ENCODE measurements around the gene NUDT14. TPM values are rescaled to one million over a fixed set of nuclear protein-coding genes. Genes with fewer than 3 reads are reported as not detected.

Gene NUDT14
- total and polyA plus RNA-seq, 2 of the 4 experiments (the other 2 are of a cell fraction) = 5.6 to 9.3 TPM

DNA sequence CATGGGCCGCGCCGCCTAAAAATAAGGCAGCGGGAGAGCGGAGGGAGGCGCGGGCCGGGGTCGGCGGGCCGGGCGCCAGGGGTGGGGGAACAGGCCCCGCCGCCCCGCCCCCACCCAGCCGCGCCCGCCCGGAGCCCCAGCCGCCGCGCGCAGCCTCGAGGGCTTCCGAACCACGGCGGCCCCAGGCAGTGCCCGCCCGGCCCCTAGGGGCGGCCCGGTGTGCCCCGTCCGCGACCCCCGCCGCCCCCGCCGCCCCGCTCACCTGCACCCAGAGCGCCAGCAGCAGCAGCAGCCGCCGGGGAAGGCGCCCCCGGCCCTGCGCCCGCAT, 13.1 kb downstream of the NUDT14 start:
- Histone ChIP-seq H4K5ac (ENCODE audit: low read depth, low read length) (no peak overlapping the region), H2BK20ac (ENCODE audit: low read depth, low read length) (no peak overlapping the region), H3K27ac (ENCODE audit: insufficient read depth, low read length) (no peak overlapping the region), H2BK5ac (ENCODE audit: low read depth, low read length, poor library complexity, severe bottlenecking) (no peak overlapping the region), H3K23ac (ENCODE audit: low read depth, low read length) (no peak overlapping the region), H3K56ac (ENCODE audit: extremely low read depth, insufficient read depth, low read length) (no peak overlapping the region), H4K91ac (ENCODE audit: insufficient read depth, low read depth, low read length) (no peak overlapping the region), H4K20me1 (ENCODE audit: insufficient read depth, low read length) (no peaks in the 10 kb centered on the region), H2BK15ac (ENCODE audit: low read depth, low read length) (no peak overlapping the region), H3K18ac (ENCODE audit: low read depth, low read length) (no peak overlapping the region), H2AFZ (replicated peaks; ENCODE audit: low read length, poor library complexity) (peak overlapping the region; percentile 63), H3K9me1 (ENCODE audit: insufficient read depth, low read length) (no peaks in the 10 kb centered on the region), H3K9ac (ENCODE audit: low read depth, low read length) (no peak overlapping the region), H2AK5ac (ENCODE audit: low read depth, low read length) (no peak overlapping the region), H3K4me1 (ENCODE audit: control insufficient read depth, insufficient read depth, low read length) (peaks cover 3% of the 10 kb centered on the region; the same call in 1 of the 2 replicates), H3K9me3 (ENCODE audit: control insufficient read depth, insufficient read depth, low read length) (no peaks in the 10 kb centered on the region), H3K4ac (ENCODE audit: low read depth, low read length) (no peak overlapping the region), H3K27me3 (ENCODE audit: control insufficient read depth, insufficient read depth, low read length) (peaks cover 52% of the 10 kb centered on the region), H2BK120ac (ENCODE audit: low read depth, low read length) (no peak overlapping the region), H3K36me3 (ENCODE audit: control insufficient read depth, insufficient read depth, low read length) (no peaks in the 10 kb centered on the region), H3K14ac (replicated peaks; ENCODE audit: low read depth, low read length) (no peak overlapping the region), H3K4me3 (ENCODE audit: insufficient read depth, low read depth, low read length) (0 out of 2 replicates have a peak overlapping the region, but pooled peaks have one; percentile 4), H2AK9ac (replicated peaks; ENCODE audit: low read depth, low read length, poor library complexity) (peak overlapping the region; percentile 72), H3K4me2 (ENCODE audit: low read depth, low read length) (no peak overlapping the region), H3K79me1 (ENCODE audit: low read depth in 1 of 2, low read length in 2 of 2) (no peaks in the 10 kb centered on the region), H4K8ac (ENCODE audit: low read depth in 2 of 2, low read length in 2 of 2) (no peak overlapping the region)
- dilution Hi-C loops (cut with HindIII; ENCODE audit: low sequenced_read_pairs, unreplicated experiment) = no loop called here
- TF ChIP-seq, protein P1, sequence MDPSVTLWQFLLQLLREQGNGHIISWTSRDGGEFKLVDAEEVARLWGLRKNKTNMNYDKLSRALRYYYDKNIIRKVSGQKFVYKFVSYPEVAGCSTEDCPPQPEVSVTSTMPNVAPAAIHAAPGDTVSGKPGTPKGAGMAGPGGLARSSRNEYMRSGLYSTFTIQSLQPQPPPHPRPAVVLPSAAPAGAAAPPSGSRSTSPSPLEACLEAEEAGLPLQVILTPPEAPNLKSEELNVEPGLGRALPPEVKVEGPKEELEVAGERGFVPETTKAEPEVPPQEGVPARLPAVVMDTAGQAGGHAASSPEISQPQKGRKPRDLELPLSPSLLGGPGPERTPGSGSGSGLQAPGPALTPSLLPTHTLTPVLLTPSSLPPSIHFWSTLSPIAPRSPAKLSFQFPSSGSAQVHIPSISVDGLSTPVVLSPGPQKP (IDR thresholded peaks at IDR 0.05; ENCODE audit: borderline replicate concordance, low read depth, low read length) = no peak
- TF ChIP-seq POLR2A (IDR thresholded peaks at IDR 0.05; ENCODE audit: low read depth, low read length) = no peak
- TF ChIP-seq, protein P2, sequence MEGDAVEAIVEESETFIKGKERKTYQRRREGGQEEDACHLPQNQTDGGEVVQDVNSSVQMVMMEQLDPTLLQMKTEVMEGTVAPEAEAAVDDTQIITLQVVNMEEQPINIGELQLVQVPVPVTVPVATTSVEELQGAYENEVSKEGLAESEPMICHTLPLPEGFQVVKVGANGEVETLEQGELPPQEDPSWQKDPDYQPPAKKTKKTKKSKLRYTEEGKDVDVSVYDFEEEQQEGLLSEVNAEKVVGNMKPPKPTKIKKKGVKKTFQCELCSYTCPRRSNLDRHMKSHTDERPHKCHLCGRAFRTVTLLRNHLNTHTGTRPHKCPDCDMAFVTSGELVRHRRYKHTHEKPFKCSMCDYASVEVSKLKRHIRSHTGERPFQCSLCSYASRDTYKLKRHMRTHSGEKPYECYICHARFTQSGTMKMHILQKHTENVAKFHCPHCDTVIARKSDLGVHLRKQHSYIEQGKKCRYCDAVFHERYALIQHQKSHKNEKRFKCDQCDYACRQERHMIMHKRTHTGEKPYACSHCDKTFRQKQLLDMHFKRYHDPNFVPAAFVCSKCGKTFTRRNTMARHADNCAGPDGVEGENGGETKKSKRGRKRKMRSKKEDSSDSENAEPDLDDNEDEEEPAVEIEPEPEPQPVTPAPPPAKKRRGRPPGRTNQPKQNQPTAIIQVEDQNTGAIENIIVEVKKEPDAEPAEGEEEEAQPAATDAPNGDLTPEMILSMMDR (conservative IDR thresholded peaks at IDR 0.05; ENCODE audit: low read depth, low read length) = no peak
- no peak for TF ChIP-seq MAFK (IDR thresholded peaks at IDR 0.05; ENCODE audit: low read depth, low read length)
- no peak for TF ChIP-seq NFE2L2 (IDR thresholded peaks at IDR 0.05; ENCODE audit: low read depth, low read length)
- TF ChIP-seq BHLHE40 (IDR thresholded peaks at IDR 0.05; ENCODE audit: low read depth, low read length) = no peak
- no peak for TF ChIP-seq CHD1 (IDR thresholded peaks at IDR 0.05; ENCODE audit: low read depth, low read length)
- TF ChIP-seq RFX5 (IDR thresholded peaks at IDR 0.05; ENCODE audit: low read depth, low read length) = no peak
- no peak for TF ChIP-seq CEBPB (IDR thresholded peaks at IDR 0.05; ENCODE audit: low read depth, low read length)
- TF ChIP-seq, protein P3, sequence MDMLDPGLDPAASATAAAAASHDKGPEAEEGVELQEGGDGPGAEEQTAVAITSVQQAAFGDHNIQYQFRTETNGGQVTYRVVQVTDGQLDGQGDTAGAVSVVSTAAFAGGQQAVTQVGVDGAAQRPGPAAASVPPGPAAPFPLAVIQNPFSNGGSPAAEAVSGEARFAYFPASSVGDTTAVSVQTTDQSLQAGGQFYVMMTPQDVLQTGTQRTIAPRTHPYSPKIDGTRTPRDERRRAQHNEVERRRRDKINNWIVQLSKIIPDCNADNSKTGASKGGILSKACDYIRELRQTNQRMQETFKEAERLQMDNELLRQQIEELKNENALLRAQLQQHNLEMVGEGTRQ (IDR thresholded peaks at IDR 0.05; ENCODE audit: low read depth, low read length) = no peak
- TF ChIP-seq RAD21 (IDR thresholded peaks at IDR 0.05; ENCODE audit: low read length) = no peak
- no peak for TF ChIP-seq SMC3 (IDR thresholded peaks at IDR 0.05; ENCODE audit: low read depth, low read length)
- TF ChIP-seq RCOR1 (IDR thresholded peaks at IDR 0.05; ENCODE audit: insufficient replicate concordance, low read length) = no peak
- TF ChIP-seq MAZ (IDR thresholded peaks at IDR 0.05; ENCODE audit: borderline replicate concordance, low read depth, low read length) = no peak
- no peak for TF ChIP-seq FOS (IDR thresholded peaks at IDR 0.05; ENCODE audit: low read depth, low read length)
- TF ChIP-seq MXI1 (IDR thresholded peaks at IDR 0.05; ENCODE audit: borderline replicate concordance, low read depth, low read length) = no peak
- in situ Hi-C loops (cut with MboI; ENCODE audit: low sequenced_read_pairs) = no loop called here
- ChIA-PET CTCF (no interaction called here), POLR2A (ENCODE audit: unreplicated experiment) (no interaction called here)
- ATAC-seq (ENCODE audit: low read depth) (peak; percentile 9; the same call in 1 of the 2 replicates), DNase-seq (no peak)
- WGBS, 2 experiments (ENCODE audit: extremely low coverage in 2 of 2, insufficient read length in 1 of 2) = 5% methylated on average over 8 of the region's 46 CpGs; no CpG with 5 or more reads in 1 of the 2 experiments
- BruUV-seq (replicated peaks) = no TSS peak
- intact Hi-C loops (cut with micrococcal nuclease) = no loop called here
